ENCODE results near the gene KAT6B. TPM values are rescaled to one million over a fixed set of nuclear protein-coding genes. Genes with fewer than 3 reads are reported as not detected.

The KAT6B gene
- total RNA-seq, 4 donors from 2014 or later, result 29.1 to 159 (median 61.2) TPM

- H3K4me1 ChIP-seq, result peaks cover 0 to 5% of the 10 kb centered on the region in 2 donors
- H3K9me3 ChIP-seq, result no peaks in the 10 kb centered on the region
- peak overlapping the region; percentile 73 to 99 for H3K4me3 ChIP-seq
- peak overlapping the region; percentile 100 for H3K27ac ChIP-seq
- no peaks in the 10 kb centered on the region for H3K36me3 ChIP-seq
- TF ChIP-seq CTCF (IDR thresholded peaks at IDR 0.05) (no peak), POLR2A (IDR thresholded peaks at IDR 0.05) (no peak)
- H3K27me3 ChIP-seq, result no peaks in the 10 kb centered on the region
- DNase-seq, result no peak
- intact Hi-C loops (cut with DNase I; ENCODE audit: low total_unique reads), result no loop called here
Observed at GRCh38 chr10:74827694-74828093, 1.3 kb downstream of the KAT6B start.

DNA sequence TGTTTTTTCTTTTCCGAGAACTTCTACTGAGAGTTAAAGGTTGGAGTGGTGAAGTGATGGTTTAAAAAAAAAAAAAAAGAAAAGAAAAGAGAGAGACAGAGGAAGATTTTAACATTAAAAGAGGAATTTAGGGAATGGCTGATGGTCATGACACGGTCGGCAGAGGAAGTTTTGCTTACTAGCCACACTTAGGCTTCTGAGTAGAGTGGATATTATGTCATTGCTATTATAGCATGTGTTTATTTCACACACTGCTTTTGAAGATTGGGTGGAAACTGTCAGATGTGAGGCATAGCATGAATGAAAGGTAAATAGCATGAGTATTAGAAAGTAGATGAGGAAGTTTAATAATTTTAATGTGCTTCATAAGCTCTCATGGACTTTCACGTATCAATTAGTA is 2.5 kb downstream of the KAT6B start:
- DNase-seq, result no peak
- Histone ChIP-seq H3K27ac (no peak overlapping the region), H3K36me3 (no peaks in the 10 kb centered on the region), H3K27me3 (no peaks in the 10 kb centered on the region), H3K4me1 (peaks cover 0 to 4% of the 10 kb centered on the region in 2 donors), H3K9me3 (no peaks in the 10 kb centered on the region), H3K4me3 (no peak overlapping the region)
- TF ChIP-seq POLR2A (IDR thresholded peaks at IDR 0.05) (no peak), CTCF (IDR thresholded peaks at IDR 0.05) (no peak)
- intact Hi-C loops (cut with DNase I; ENCODE audit: low total_unique reads), result no loop called here

- peak overlapping the region; percentile 9 to 40 for H3K27ac ChIP-seq
Observed at GRCh38 chr10:74831518-74832120, 5.2 kb downstream of the KAT6B start.

DNA sequence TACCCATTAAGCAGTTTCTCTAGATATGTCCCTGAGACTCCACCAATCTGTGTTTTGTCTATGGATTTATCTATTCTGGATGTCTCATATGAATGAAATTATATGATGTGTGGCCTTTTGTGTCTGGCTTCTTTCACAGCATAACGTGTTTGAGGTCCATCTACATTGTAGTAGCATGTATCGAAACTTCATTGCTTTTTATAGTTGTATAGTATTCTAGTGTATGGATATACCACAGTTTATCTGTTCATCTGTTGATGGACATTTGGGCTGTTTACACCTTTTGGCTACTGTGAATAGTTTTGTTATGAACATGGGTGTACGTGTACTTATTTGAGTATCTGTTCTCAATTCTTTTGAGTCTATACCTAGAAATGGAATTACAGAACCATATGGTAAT is 9.6 kb downstream of the KAT6B start:
- Histone ChIP-seq H3K9me3 (no peaks in the 10 kb centered on the region), H3K36me3 (no peaks in the 10 kb centered on the region), H3K4me3 (no peak overlapping the region), H3K4me1 (no peaks in the 10 kb centered on the region), H3K27ac (no peak overlapping the region), H3K27me3 (no peaks in the 10 kb centered on the region)
- intact Hi-C loops (cut with DNase I; ENCODE audit: low total_unique reads), result no loop called here
- DNase-seq, result no peak
- TF ChIP-seq CTCF (IDR thresholded peaks at IDR 0.05) (no peak), POLR2A (IDR thresholded peaks at IDR 0.05) (no peak)

More at GRCh38 chr10:74831518-74832120, 5.2 kb downstream of the KAT6B start:
- no peaks in the 10 kb centered on the region for H3K27me3 ChIP-seq
- no peaks in the 10 kb centered on the region for H3K9me3 ChIP-seq
- TF ChIP-seq POLR2A (IDR thresholded peaks at IDR 0.05) (no peak), CTCF (IDR thresholded peaks at IDR 0.05) (no peak)
- no peaks in the 10 kb centered on the region for H3K36me3 ChIP-seq
- no peaks in the 10 kb centered on the region for H3K4me1 ChIP-seq
- no peak for DNase-seq
- intact Hi-C loops (cut with DNase I; ENCODE audit: low total_unique reads), result no loop called here
- no peak overlapping the region for H3K4me3 ChIP-seq

DNA sequence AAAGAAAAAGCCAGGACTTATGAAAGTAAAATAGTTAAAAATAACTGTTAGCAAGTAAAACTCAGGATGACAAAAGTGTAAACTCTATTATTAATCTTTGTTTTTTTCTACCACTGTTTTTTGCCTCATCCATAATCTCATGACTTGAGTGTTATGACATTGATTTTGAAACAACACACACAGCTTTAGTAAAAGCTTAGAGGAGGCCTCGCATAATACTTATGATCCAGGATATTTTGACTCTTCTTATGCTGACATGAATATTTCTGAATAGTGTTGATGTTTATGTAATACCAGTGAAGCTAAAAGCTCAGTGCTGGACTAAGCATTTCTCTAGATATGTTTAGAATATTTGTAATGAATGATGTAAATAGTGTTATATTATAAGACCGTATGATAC is 10.5 kb downstream of the KAT6B start:
- Histone ChIP-seq H3K4me3 (no peak overlapping the region), H3K4me1 (no peaks in the 10 kb centered on the region), H3K27ac (peak overlapping the region in 1 of 2 donors; percentile 41), H3K36me3 (no peaks in the 10 kb centered on the region), H3K27me3 (no peaks in the 10 kb centered on the region), H3K9me3 (no peaks in the 10 kb centered on the region)
- DNase-seq, result no peak
- no peak for TF ChIP-seq CTCF (IDR thresholded peaks at IDR 0.05)
- no peak for TF ChIP-seq POLR2A (IDR thresholded peaks at IDR 0.05)
- intact Hi-C loops (cut with DNase I; ENCODE audit: low total_unique reads), result no loop called here

Data from uterus (tissue), 4 donors.